ENCODE results near the gene RUNX1. TPM values are rescaled to one million over a fixed set of nuclear protein-coding genes. Genes with fewer than 3 reads are reported as not detected.

RUNX1 gene
- total and polyA plus RNA-seq, 2 of the 13 experiments (the other 11 are each of a cell fraction or from before 2014, with no cell fraction given) = 5.4 to 6.4 TPM

GRCh38 chr21:34965200-34966174, 83.6 kb downstream of the RUNX1 start:
- ATAC-seq = no peak; the same call in 2 of the 3 replicates
- no peak overlapping the region for H3K4me3 ChIP-seq (replicated peaks in 1 of 3; ENCODE audit: insufficient read depth in 1 of 3, low read depth in 2 of 3, low read length in 3 of 3)
- no peaks in the 10 kb centered on the region for H3K27me3 ChIP-seq (ENCODE audit: control insufficient read depth in 1 of 2, insufficient read depth in 2 of 2, low read length in 2 of 2)
- H3K9ac ChIP-seq (ENCODE audit: insufficient read depth, low read depth, low read length) = no peak overlapping the region
- no peaks in the 10 kb centered on the region for H3K9me3 ChIP-seq (ENCODE audit: low read length)
- H3K79me2 ChIP-seq (ENCODE audit: insufficient read depth, low read length) = no peaks in the 10 kb centered on the region
- H3K27ac ChIP-seq (ENCODE audit: extremely low read length, insufficient read depth, low read length) = no peak overlapping the region
- no peak overlapping the region for H2AFZ ChIP-seq (ENCODE audit: low read length)
- TF ChIP-seq FOXA3 (CRISPR knock-in tag; IDR thresholded peaks at IDR 0.05) (peak; percentile 50; the same call in 1 of the 2 replicates), FOSL2 (CRISPR knock-in tag; IDR thresholded peaks at IDR 0.05) (peak; percentile 44; the same call in 1 of the 2 replicates), ELF3 (CRISPR knock-in tag; IDR thresholded peaks at IDR 0.05) (0 out of 2 replicates have a peak, but pooled peaks have one; percentile 28), ZNF33B (CRISPR knock-in tag; IDR thresholded peaks at IDR 0.05) (no peak), ZNF331 (CRISPR knock-in tag; IDR thresholded peaks at IDR 0.05) (no peak), ETV5 (CRISPR knock-in tag; IDR thresholded peaks at IDR 0.05; ENCODE audit: borderline replicate concordance) (peak; percentile 38; the same call in 1 of the 2 replicates), ADNP (CRISPR knock-in tag; IDR thresholded peaks at IDR 0.05) (no peak), EP300 (IDR thresholded peaks at IDR 0.05; ENCODE audit: low read depth in 2 of 2, low read length in 2 of 2) (peak in 1 of 2 experiments; percentile 61; a peak in 1 of 4 replicates), EP300 (CRISPR knock-in tag; IDR thresholded peaks at IDR 0.05; ENCODE audit: borderline replicate concordance) (no peak)
- TF ChIP-seq, protein P1, sequence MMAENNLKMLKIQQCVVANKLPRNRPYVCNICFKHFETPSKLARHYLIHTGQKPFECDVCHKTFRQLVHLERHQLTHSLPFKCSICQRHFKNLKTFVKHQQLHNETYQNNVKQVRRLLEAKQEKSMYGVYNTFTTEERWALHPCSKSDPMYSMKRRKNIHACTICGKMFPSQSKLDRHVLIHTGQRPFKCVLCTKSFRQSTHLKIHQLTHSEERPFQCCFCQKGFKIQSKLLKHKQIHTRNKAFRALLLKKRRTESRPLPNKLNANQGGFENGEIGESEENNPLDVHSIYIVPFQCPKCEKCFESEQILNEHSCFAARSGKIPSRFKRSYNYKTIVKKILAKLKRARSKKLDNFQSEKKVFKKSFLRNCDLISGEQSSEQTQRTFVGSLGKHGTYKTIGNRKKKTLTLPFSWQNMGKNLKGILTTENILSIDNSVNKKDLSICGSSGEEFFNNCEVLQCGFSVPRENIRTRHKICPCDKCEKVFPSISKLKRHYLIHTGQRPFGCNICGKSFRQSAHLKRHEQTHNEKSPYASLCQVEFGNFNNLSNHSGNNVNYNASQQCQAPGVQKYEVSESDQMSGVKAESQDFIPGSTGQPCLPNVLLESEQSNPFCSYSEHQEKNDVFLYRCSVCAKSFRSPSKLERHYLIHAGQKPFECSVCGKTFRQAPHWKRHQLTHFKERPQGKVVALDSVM (CRISPR knock-in tag; IDR thresholded peaks at IDR 0.05) = no peak
- TF ChIP-seq, protein P2, sequence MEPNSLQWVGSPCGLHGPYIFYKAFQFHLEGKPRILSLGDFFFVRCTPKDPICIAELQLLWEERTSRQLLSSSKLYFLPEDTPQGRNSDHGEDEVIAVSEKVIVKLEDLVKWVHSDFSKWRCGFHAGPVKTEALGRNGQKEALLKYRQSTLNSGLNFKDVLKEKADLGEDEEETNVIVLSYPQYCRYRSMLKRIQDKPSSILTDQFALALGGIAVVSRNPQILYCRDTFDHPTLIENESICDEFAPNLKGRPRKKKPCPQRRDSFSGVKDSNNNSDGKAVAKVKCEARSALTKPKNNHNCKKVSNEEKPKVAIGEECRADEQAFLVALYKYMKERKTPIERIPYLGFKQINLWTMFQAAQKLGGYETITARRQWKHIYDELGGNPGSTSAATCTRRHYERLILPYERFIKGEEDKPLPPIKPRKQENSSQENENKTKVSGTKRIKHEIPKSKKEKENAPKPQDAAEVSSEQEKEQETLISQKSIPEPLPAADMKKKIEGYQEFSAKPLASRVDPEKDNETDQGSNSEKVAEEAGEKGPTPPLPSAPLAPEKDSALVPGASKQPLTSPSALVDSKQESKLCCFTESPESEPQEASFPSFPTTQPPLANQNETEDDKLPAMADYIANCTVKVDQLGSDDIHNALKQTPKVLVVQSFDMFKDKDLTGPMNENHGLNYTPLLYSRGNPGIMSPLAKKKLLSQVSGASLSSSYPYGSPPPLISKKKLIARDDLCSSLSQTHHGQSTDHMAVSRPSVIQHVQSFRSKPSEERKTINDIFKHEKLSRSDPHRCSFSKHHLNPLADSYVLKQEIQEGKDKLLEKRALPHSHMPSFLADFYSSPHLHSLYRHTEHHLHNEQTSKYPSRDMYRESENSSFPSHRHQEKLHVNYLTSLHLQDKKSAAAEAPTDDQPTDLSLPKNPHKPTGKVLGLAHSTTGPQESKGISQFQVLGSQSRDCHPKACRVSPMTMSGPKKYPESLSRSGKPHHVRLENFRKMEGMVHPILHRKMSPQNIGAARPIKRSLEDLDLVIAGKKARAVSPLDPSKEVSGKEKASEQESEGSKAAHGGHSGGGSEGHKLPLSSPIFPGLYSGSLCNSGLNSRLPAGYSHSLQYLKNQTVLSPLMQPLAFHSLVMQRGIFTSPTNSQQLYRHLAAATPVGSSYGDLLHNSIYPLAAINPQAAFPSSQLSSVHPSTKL (CRISPR knock-in tag; IDR thresholded peaks at IDR 0.05) = peak; percentile 26; the same call in 1 of the 2 replicates
- TF ChIP-seq, protein P3, sequence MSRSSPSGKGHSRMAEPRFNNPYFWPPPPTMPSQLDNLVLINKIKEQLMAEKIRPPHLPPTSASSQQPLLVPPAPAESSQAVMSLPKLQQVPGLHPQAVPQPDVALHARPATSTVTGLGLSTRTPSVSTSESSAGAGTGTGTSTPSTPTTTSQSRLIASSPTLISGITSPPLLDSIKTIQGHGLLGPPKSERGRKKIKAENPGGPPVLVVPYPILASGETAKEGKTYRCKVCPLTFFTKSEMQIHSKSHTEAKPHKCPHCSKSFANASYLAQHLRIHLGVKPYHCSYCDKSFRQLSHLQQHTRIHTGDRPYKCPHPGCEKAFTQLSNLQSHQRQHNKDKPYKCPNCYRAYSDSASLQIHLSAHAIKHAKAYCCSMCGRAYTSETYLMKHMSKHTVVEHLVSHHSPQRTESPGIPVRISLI (CRISPR knock-in tag; IDR thresholded peaks at IDR 0.05; ENCODE audit: borderline replicate concordance) = no peak
- BruUV-seq (replicated peaks) = no TSS peak
- peak; percentile 72 for DNase-seq (ENCODE audit: low spot score)
- ChIA-PET CTCF (ENCODE audit: low intra/inter-chr PET ratio, low total read pairs) (no interaction called here), POLR2A (no interaction called here)
- 73% methylated on average over 9 of the region's 10 CpGs for WGBS (ENCODE audit: low lambda C conversion rate)
- no peak overlapping the region for H3K4me2 ChIP-seq (ENCODE audit: low read depth, low read length)
- H3K4me1 ChIP-seq (ENCODE audit: insufficient read depth, low read length) = peaks cover 67% of the 10 kb centered on the region
- no peaks in the 10 kb centered on the region for H3K36me3 ChIP-seq (replicated peaks in 1 of 2; ENCODE audit: control insufficient read depth in 1 of 2, insufficient read depth in 2 of 2, low read length in 2 of 2)
- intact Hi-C loops (cut with micrococcal nuclease; ENCODE audit: unreplicated experiment) = loop anchor here (10.0 kb wide), 1 partner anchor 59 kb away; no protein-coding TSS in a partner anchor
- FAIRE-seq = no peak
- in situ Hi-C loops (cut with HindIII; ENCODE audit: extremely low pct_ligation_motif_present, low pct_unique_long_range_greater_than_20kb) = no loop called here
- no peaks in the 10 kb centered on the region for H4K20me1 ChIP-seq (ENCODE audit: insufficient read depth, low read length)

Measured in HepG2 (cell line).